HepG2 (cell line): ENCODE results near the gene ALK.

ENCODE experiments used
- CEBPZ ChIP-seq: IDR thresholded peaks from 2 replicates; pipeline ENCODE4 v1.6.1; 2012; ENCODE audit warnings: low read length, improper control_type of control experiment
- ELF4 ChIP-seq: sonication (generic); formaldehyde crosslinking; IDR thresholded peaks from 2 replicates; pipeline ENCODE4 v1.5.0; 2020; ENCODE audit warnings: missing genetic modification reagents, mild to moderate bottlenecking, moderate library complexity, borderline replicate concordance
- JUND ChIP-seq: sonication (generic); formaldehyde crosslinking; IDR thresholded peaks from 2 replicates; pipeline ENCODE4 v1.8.0; 2022; ENCODE audit warnings: mild to moderate bottlenecking, missing genetic modification reagents
- POLR2A ChIP-seq, 2 experiments: IDR thresholded peaks; 2 replicates each; pipeline ENCODE4 v1.6.1; 2011; ENCODE audit warnings: low read depth in 2 of 2, low read length in 2 of 2, mild to moderate bottlenecking in 1 of 2, moderate library complexity in 1 of 2; ENCODE audit not compliant: insufficient read depth in 1 of 2
- PRDM4 ChIP-seq: sonication (generic); formaldehyde crosslinking; IDR thresholded peaks from 2 replicates; pipeline ENCODE4 v1.9.0; 2021; ENCODE audit warnings: missing genetic modification reagents, borderline replicate concordance
- RAD21 ChIP-seq: fragments of 450-650 bp; formaldehyde crosslinking; IDR thresholded peaks from 2 replicates; pipeline ENCODE4 v1.5.0; 2020; ENCODE audit warnings: mild to moderate bottlenecking
- RCOR2 ChIP-seq: IDR thresholded peaks from 2 replicates; pipeline ENCODE4 v1.6.1; 2016; ENCODE audit warnings: missing biosample characterization, missing genetic modification reagents
- SIN3A ChIP-seq: IDR thresholded peaks from 2 replicates; pipeline ENCODE4 v1.6.1; 2011; ENCODE audit warnings: low read depth, mild to moderate bottlenecking, control low read depth, low read length, borderline replicate concordance
- TEF ChIP-seq: sonication (generic); formaldehyde crosslinking; IDR thresholded peaks from 2 replicates; pipeline ENCODE4 v1.5.0; 2020; ENCODE audit warnings: missing genetic modification reagents
- ZBTB4 ChIP-seq: sonication (generic); formaldehyde crosslinking; IDR thresholded peaks from 2 replicates; pipeline ENCODE4 v1.4.0; 2020; ENCODE audit warnings: missing genetic modification reagents, mild to moderate bottlenecking, borderline replicate concordance

- TF ChIP-seq POLR2A (IDR thresholded peaks at IDR 0.05; ENCODE audit: insufficient read depth in 1 of 2, low read depth in 2 of 2, low read length in 2 of 2) (no peak), TEF (CRISPR knock-in tag) (no peak), RCOR2 (CRISPR knock-in tag) (no peak), JUND (CRISPR knock-in tag) (no peak), SIN3A (no peak), ELF4 (CRISPR knock-in tag) (no peak), RAD21 (no peak), CEBPZ (no peak), ZBTB4 (CRISPR knock-in tag) (no peak), PRDM4 (CRISPR knock-in tag) (no peak)
Observed at GRCh38 chr2:29443151-29443550, 478.2 kb downstream of the ALK start.
